Breast epithelium (tissue), 4 donors: ENCODE data around the gene JPT2. TPM values are rescaled to one million over a fixed set of nuclear protein-coding genes. Genes with fewer than 3 reads are reported as not detected.

Source experiments
- DNase-seq, 2 donors: peaks; one replicate each; pipeline ENCODE4 v3.0.0-alpha.2; 2019; ENCODE audit warnings: low spot score in 2 of 2
- H3K27ac ChIP-seq, 2 donors: fragments of 200-600 bp; sonication (generic) in 1 of 2; one replicate each; pipeline ENCODE4 v1.5.1; 2016 to 2019; ENCODE audit warnings: mild to moderate bottlenecking in 1 of 2
- H3K27me3 ChIP-seq, 2 donors: fragments of 200-600 bp; sonication (generic) in 1 of 2; one replicate each; pipeline versions ENCODE4 v1.5.1 to v1.6.0; 2017 to 2019; ENCODE audit warnings: control low read depth in 1 of 2, mild to moderate bottlenecking in 1 of 2
- H3K36me3 ChIP-seq: fragments of 200-600 bp; one replicate; pipeline ENCODE4 v1.5.1; 2019
- H3K4me1 ChIP-seq, 2 donors: fragments of 200-600 bp; sonication (generic); one replicate each; pipeline ENCODE4 v1.5.1; 2016 to 2019; ENCODE audit warnings: control low read depth in 1 of 2
- H3K4me3 ChIP-seq, 3 donors: fragments of 200-600 bp; sonication (generic); 1 replicate in 2 of 3; 2 replicates in 1 of 3; pipeline ENCODE4 v1.5.1; 2016 to 2019; ENCODE audit warnings: mild to moderate bottlenecking in 3 of 3, moderate library complexity in 2 of 3
- H3K9me3 ChIP-seq, 2 donors: fragments of 200-600 bp; sonication (generic) in 1 of 2; one replicate each; pipeline ENCODE4 v1.5.1; 2016 to 2019; ENCODE audit warnings: control low read depth in 1 of 2
- CTCF ChIP-seq, 3 donors: fragments of 450-650 bp; IDR thresholded peaks; one replicate each; pipeline ENCODE4 v1.5.1; 2016 to 2017; ENCODE audit warnings: antibody characterized with exemption in 3 of 3, mild to moderate bottlenecking in 3 of 3, moderate library complexity in 3 of 3
- POLR2A ChIP-seq: fragments of 450-650 bp; IDR thresholded peaks from one replicate; pipeline ENCODE4 v1.6.1; 2016; ENCODE audit warnings: antibody characterized with exemption, mild to moderate bottlenecking, moderate library complexity
- POLR2AphosphoS5 ChIP-seq, 3 donors: sonication (generic); formaldehyde crosslinking; IDR thresholded peaks; one replicate each; pipeline ENCODE4 v1.6.1; 2017; ENCODE audit warnings: antibody characterized with exemption in 3 of 3
- intact Hi-C: fragments of 100-400 bp; cut with DNase I; formaldehyde crosslinking; loops from one replicate; pipeline ENCODE4 v1.15.1; 2023; ENCODE audit warnings: low total_unique reads
- total RNA-seq, 3 donors: library from RNA; depleted of rRNA; stranded (reverse); fragments of >200 nt; gene quantifications; one replicate each; pipeline ENCODE4 v1.1.0, GENCODE V29; 2016

Gene JPT2
- total RNA-seq, 3 donors from 2014 or later, result 19.2 to 44.2 (median 36.0) TPM

- intact Hi-C loops, result no loop called here
- Histone ChIP-seq H3K4me1 (no peaks in the 10 kb centered on the region), H3K9me3 (no peaks in the 10 kb centered on the region), H3K27me3 (no peaks in the 10 kb centered on the region), H3K27ac (no peak overlapping the region), H3K36me3 (no peaks in the 10 kb centered on the region), H3K4me3 (no peak overlapping the region)
- TF ChIP-seq POLR2AphosphoS5 (IDR thresholded peaks at IDR 0.05) (no peak), POLR2A (no peak), CTCF (IDR thresholded peaks at IDR 0.05) (no peak)
- DNase-seq, result no peak
Measured at GRCh38 chr16:1744338-1744840, 66.3 kb downstream of the JPT2 start.

GRCh38 chr16:1745181-1745899 is 67.3 kb downstream of the JPT2 start:
- Histone ChIP-seq H3K27ac (no peak overlapping the region), H3K4me1 (no peaks in the 10 kb centered on the region), H3K4me3 (no peak overlapping the region), H3K27me3 (no peaks in the 10 kb centered on the region), H3K36me3 (no peaks in the 10 kb centered on the region), H3K9me3 (no peaks in the 10 kb centered on the region)
- intact Hi-C loops, result no loop called here
- TF ChIP-seq POLR2A (no peak), CTCF (IDR thresholded peaks at IDR 0.05) (no peak), POLR2AphosphoS5 (IDR thresholded peaks at IDR 0.05) (no peak)
- peak in 1 of 2 donors; percentile 49 for DNase-seq

GRCh38 chr16:1745900-1746692 is 68.0 kb downstream of the JPT2 start:
- no peaks in the 10 kb centered on the region for H3K4me1 ChIP-seq
- no peak for DNase-seq
- H3K4me3 ChIP-seq, result no peak overlapping the region
- no peak overlapping the region for H3K27ac ChIP-seq
- H3K9me3 ChIP-seq, result no peaks in the 10 kb centered on the region
- H3K36me3 ChIP-seq, result no peaks in the 10 kb centered on the region
- intact Hi-C loops, result no loop called here
- no peaks in the 10 kb centered on the region for H3K27me3 ChIP-seq
- TF ChIP-seq POLR2A (no peak), CTCF (IDR thresholded peaks at IDR 0.05) (no peak)

GRCh38 chr16:1746693-1747195 is 68.7 kb downstream of the JPT2 start:
- H3K27ac ChIP-seq, result no peak overlapping the region
- intact Hi-C loops, result no loop called here

More at GRCh38 chr16:1746693-1747195, 68.7 kb downstream of the JPT2 start:
- DNase-seq, result no peak
- H3K4me1 ChIP-seq, result no peaks in the 10 kb centered on the region
- no peaks in the 10 kb centered on the region for H3K9me3 ChIP-seq
- H3K4me3 ChIP-seq, result no peak overlapping the region
- TF ChIP-seq POLR2A (no peak), CTCF (IDR thresholded peaks at IDR 0.05) (no peak)
- H3K27me3 ChIP-seq, result no peaks in the 10 kb centered on the region
- no peaks in the 10 kb centered on the region for H3K36me3 ChIP-seq
